Fibroblast of villous mesenchyme (primary cell): ENCODE measurements around the gene EAPP. TPM values are rescaled to one million over a fixed set of nuclear protein-coding genes. Genes with fewer than 3 reads are reported as not detected.
A peak's percentile ranks its signal among the peaks of the same experiment; 100 is the strongest.

Source experiments
- DNase-seq: peaks from one replicate; pipeline ENCODE4 v3.0.0-alpha.2; 2010; ENCODE audit warnings: low read depth
- H3K4me3 ChIP-seq: 2 replicates; pipeline ENCODE4 v1.5.1; 2011; ENCODE audit warnings: low read depth, mild to moderate bottlenecking, low read length
- total RNA-seq: library from RNA; depleted of rRNA; stranded (reverse); fragments of >200 nt; gene quantifications from 2 replicates; pipeline ENCODE4 v1.2.3, GENCODE V29; 2012
- TF ChIP-seq, protein P1 (sequence below): IDR thresholded peaks from 2 replicates; pipeline ENCODE4 v1.5.1; 2012; ENCODE audit warnings: low read depth, mild to moderate bottlenecking, low read length; ENCODE audit not compliant: insufficient read depth

EAPP gene, protein sequence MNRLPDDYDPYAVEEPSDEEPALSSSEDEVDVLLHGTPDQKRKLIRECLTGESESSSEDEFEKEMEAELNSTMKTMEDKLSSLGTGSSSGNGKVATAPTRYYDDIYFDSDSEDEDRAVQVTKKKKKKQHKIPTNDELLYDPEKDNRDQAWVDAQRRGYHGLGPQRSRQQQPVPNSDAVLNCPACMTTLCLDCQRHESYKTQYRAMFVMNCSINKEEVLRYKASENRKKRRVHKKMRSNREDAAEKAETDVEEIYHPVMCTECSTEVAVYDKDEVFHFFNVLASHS
- 35.1 and 37.1 TPM in 2 replicates for total RNA-seq

DNA sequence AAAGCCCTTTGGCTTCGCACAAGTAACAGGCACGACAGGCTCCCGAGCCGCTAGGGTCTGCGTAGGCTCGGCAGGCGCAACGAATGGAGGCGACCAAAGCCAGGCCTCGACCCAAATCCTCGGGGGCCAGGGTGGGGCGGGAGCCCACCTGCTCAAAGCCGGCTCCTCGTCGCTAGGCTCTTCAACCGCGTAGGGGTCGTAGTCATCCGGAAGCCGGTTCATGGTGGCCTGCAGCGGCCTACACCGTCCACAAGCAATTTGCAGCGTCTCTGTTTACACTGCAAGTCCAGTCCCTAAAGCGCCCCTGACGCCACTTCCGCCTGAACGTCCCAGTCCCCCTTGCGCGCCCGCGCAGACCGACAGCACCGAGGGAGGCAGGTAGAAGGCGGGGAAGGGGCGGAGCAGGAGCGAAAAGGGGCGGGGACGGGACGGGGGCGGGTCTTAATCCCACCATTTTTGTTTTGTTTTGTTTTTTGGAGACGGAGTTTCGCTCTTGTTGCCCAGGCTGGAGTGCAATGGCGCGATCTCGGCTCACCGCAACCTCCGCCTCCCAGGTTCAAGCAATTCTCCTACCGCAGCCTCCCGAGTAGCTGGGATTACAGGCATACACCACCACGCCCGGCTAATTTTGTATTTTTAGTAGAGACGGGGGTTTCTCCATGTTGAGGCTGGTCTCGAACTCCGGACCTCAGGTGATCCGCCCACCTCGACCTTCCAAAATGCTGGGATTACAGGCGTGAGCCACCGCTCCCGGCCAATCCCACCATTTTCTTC, at the start of gene EAPP:
Gene EAPP (minus strand): TSS at position 295 of the 774 bp plus-strand sequence. CDS start 73 bp downstream, at position 222.
- DNase-seq = peak; percentile 98
- TF ChIP-seq, protein P1, sequence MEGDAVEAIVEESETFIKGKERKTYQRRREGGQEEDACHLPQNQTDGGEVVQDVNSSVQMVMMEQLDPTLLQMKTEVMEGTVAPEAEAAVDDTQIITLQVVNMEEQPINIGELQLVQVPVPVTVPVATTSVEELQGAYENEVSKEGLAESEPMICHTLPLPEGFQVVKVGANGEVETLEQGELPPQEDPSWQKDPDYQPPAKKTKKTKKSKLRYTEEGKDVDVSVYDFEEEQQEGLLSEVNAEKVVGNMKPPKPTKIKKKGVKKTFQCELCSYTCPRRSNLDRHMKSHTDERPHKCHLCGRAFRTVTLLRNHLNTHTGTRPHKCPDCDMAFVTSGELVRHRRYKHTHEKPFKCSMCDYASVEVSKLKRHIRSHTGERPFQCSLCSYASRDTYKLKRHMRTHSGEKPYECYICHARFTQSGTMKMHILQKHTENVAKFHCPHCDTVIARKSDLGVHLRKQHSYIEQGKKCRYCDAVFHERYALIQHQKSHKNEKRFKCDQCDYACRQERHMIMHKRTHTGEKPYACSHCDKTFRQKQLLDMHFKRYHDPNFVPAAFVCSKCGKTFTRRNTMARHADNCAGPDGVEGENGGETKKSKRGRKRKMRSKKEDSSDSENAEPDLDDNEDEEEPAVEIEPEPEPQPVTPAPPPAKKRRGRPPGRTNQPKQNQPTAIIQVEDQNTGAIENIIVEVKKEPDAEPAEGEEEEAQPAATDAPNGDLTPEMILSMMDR = no peak
- peak within 1 kb of the TSS; percentile 96 for H3K4me3 ChIP-seq

DNA sequence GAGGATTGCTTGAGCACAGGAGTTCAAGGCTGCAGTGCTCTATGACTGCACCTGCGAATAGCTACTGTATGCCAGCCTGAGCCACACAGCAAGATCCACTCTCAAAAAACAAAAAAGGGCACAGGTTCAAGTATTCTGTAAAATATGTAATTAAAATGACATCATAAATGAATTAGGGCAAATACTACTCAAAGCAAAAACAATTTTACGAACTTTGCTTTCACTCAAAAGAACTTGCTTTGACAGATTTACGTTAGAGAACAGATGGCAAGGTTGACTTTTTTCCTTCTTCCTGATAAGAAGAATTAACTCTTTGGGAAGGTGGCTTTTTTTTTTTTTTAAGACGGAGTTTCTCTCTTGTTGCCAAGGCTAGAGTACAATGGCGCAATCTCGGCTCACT, 44.0 kb upstream of the EAPP start:
- DNase-seq = no peak
- no peak overlapping the region for H3K4me3 ChIP-seq
- TF ChIP-seq, protein P1 = no peak

- TF ChIP-seq, protein P1 = no peak
- no peak overlapping the region for H3K4me3 ChIP-seq
- DNase-seq = no peak
These were observed 42.7 kb upstream of the EAPP start for GRCh38 chr14:34582117-34582680.

GRCh38 chr14:34580381-34580780, 40.9 kb upstream of the EAPP start:
- H3K4me3 ChIP-seq = no peak overlapping the region
- no peak for DNase-seq
- TF ChIP-seq, protein P1 = no peak

DNA sequence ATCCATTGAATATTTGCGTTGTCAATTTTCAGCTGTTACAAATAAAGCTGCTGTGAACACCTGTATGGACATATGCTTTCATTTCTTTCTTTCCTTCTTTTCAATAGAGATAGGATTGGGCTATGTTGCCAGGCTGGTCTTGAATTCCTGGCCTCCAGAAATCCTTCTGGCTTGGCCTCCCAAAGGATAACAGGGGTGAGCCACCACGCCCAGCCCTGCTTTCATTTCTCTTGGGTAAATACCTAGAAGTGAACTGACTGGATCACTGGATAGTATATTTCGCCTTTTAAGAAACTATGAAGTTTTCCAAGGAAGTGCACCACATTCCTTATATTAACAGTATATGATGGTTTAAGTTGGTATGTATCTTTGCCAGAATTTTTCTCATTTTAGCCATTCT, 32.3 kb upstream of the EAPP start:
- DNase-seq = no peak
- H3K4me3 ChIP-seq = no peak overlapping the region
- TF ChIP-seq, protein P1 = no peak

GRCh38 chr14:34569750-34570149, 30.2 kb upstream of the EAPP start:
- no peak for DNase-seq
- TF ChIP-seq, protein P1 = no peak
- no peak overlapping the region for H3K4me3 ChIP-seq
